Inflammatory macrophage (primary cell): ENCODE results near the gene LRRC37A3.
A peak's percentile ranks its signal among the peaks of the same experiment; 100 is the strongest.
"Not testable (repeated sequence)": the region's sequence is repeated elsewhere in the genome, so short reads cannot be mapped to it uniquely, and the experiment has no call there.

Source experiments
- DNase-seq, 2 donors: peaks; one replicate each; pipeline ENCODE4 v3.0.0-alpha.2; 2020 to 2022
- total RNA-seq, 18 experiments: gene quantifications; one replicate each; lab custom pipeline; 2026; ENCODE audit warnings: mixed read lengths in 6 of 18, inconsistent platforms in 2 of 18; lab: John Stamatoyannopoulos, UW

The LRRC37A3 gene
- total RNA-seq, result 1.5 to 4.8 (median 2.8) reads per million in 18 experiments

GRCh38 chr17:64919289-64920025 is at the start of gene LRRC37A3:
Gene LRRC37A3 (minus strand): TSS chr17:64919478. CDS start chr17:64897257, 22,221 bp downstream.
- peak; percentile 97 to 98 for DNase-seq

- DNase-seq, result peak; percentile 59 to 61
Observed at GRCh38 chr17:64965873-64966287, 46.6 kb upstream of the LRRC37A3 start.

- not testable (repeated sequence) for DNase-seq
Observed at GRCh38 chr17:64965256-64965872, 46.1 kb upstream of the LRRC37A3 start.

GRCh38 chr17:64964796-64965195 is 45.5 kb upstream of the LRRC37A3 start:
- DNase-seq, result no peak

- peak; percentile 7 to 16 for DNase-seq
Observed at GRCh38 chr17:64963814-64964213, 44.5 kb upstream of the LRRC37A3 start.

GRCh38 chr17:64961563-64962378 is 42.5 kb upstream of the LRRC37A3 start:
- peak in 1 of 2 donors; percentile 49 for DNase-seq

- no peak for DNase-seq
Observed at GRCh38 chr17:64951877-64952276, 32.6 kb upstream of the LRRC37A3 start.

- no peak for DNase-seq
Observed at GRCh38 chr17:64950871-64951270, 31.6 kb upstream of the LRRC37A3 start.

- no peak for DNase-seq
Observed at GRCh38 chr17:64947152-64947551, 27.9 kb upstream of the LRRC37A3 start.

GRCh38 chr17:64941761-64942160 is 22.5 kb upstream of the LRRC37A3 start:
- DNase-seq, result no peak

GRCh38 chr17:64941045-64941444 is 21.8 kb upstream of the LRRC37A3 start:
- no peak for DNase-seq

- no peak for DNase-seq
Observed at GRCh38 chr17:64940055-64940454, 20.8 kb upstream of the LRRC37A3 start.

- peak; percentile 39 to 67 for DNase-seq
Observed at GRCh38 chr17:64938925-64939474, 19.7 kb upstream of the LRRC37A3 start.

- no peak for DNase-seq
Observed at GRCh38 chr17:64938290-64938689, 19.0 kb upstream of the LRRC37A3 start.

- DNase-seq, result no peak
Observed at GRCh38 chr17:64936117-64936516, 16.8 kb upstream of the LRRC37A3 start.

- DNase-seq, result not testable (repeated sequence)
Observed at GRCh38 chr17:64934284-64934778, 15.1 kb upstream of the LRRC37A3 start.

- not testable (repeated sequence) for DNase-seq
Observed at GRCh38 chr17:64932850-64933249, 13.6 kb upstream of the LRRC37A3 start.

GRCh38 chr17:64930374-64930773 is 11.1 kb upstream of the LRRC37A3 start:
- DNase-seq, result not testable (repeated sequence)

GRCh38 chr17:64929419-64930209 is 10.3 kb upstream of the LRRC37A3 start:
- not testable (repeated sequence) for DNase-seq

- DNase-seq, result not testable (repeated sequence)
Observed at GRCh38 chr17:64928701-64929100, 9.4 kb upstream of the LRRC37A3 start.

GRCh38 chr17:64927444-64927843 is 8.2 kb upstream of the LRRC37A3 start:
- peak; percentile 52 to 60 for DNase-seq

- not testable (repeated sequence) for DNase-seq
Observed at GRCh38 chr17:64926430-64926829, 7.2 kb upstream of the LRRC37A3 start.
